TTC549 (cell line): ENCODE measurements around the gene CASP8.
"Not testable (repeated sequence)": the region's sequence is repeated elsewhere in the genome, so short reads cannot be mapped to it uniquely, and the experiment has no call there.

Experiments
- FAIRE-seq: peaks from 2 replicates; lab custom pipeline; 2012; peaks lifted over from hg19 to GRCh38; lab: Jason Lieb, UNC

CASP8 gene

DNA sequence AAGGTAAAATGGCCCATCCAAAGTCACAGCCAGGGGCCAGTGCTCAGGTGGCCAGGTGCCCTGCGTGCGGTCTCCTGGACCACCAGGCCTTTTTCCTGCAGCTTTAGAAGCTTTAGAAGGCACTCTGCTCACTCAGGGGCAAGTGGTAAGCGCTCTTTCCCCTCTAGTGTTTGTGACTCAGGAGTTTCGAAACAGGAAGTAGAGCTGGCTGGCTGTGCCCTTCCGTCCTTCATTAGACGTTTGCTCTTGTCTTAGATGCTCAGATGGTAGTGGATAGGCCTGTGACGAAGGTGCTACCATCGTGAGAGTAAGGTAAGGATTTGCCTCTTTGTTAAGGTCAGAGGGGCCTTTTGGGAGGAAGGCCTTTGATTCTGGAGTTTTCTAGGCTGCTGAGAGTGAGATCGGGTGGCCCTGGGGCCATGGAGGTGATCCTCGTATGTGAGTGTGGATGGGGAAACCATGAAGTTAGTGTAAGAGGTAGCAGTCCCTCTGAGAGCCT is at the start of gene CASP8:
TSS of gene CASP8 (plus strand) at position 235 of the 499 bp plus-strand sequence. CDS start 5,951 bp downstream, outside the sequence.
- FAIRE-seq = no peak

GRCh38 chr2:201215963-201216362 is 44.4 kb upstream of the CASP8 start:
- no peak for FAIRE-seq

GRCh38 chr2:201216918-201217317 is 43.4 kb upstream of the CASP8 start:
- FAIRE-seq = no peak

GRCh38 chr2:201218780-201219179 is 41.6 kb upstream of the CASP8 start:
- no peak for FAIRE-seq

- no peak for FAIRE-seq
Observed at GRCh38 chr2:201219328-201220096, 40.8 kb upstream of the CASP8 start.

- no peak for FAIRE-seq
Observed at GRCh38 chr2:201220102-201220570, 40.2 kb upstream of the CASP8 start.

- no peak for FAIRE-seq
Observed at GRCh38 chr2:201223089-201224073, 37.0 kb upstream of the CASP8 start.

- no peak for FAIRE-seq
Observed at GRCh38 chr2:201228271-201228911, 31.9 kb upstream of the CASP8 start.

GRCh38 chr2:201228912-201229290 is 31.4 kb upstream of the CASP8 start:
- FAIRE-seq = no peak

DNA sequence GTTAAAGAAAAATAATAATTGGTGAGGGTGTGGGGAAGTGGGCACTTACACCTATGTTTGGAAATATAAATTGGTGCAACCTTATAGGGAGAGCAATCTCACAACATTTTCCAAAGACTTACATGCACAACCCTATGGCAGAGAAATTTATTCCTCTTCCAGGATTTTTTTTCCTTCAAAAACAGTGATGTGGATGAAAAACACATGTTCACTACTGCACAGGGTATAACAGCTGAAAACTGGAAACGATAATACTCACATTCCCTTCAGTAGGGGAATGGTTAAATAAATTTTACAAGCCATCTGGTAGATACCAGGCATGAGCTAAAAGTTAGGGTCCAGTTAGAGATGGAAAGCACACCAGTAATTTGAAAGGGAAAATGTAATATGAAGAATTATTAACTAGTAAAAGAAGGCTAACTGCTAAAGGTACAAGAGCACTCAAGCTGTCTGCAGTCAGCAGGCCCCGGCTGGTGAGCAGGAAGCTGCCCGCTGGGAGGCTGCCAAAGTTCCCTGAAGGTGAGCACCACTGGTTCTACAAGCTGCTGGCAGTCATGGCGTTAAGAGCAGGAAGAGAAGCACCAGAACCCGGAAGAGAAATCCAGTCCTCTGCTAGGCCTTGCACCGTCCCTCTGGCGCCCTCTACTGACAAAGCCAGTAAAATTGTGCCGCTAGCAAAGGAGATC is 28.4 kb upstream of the CASP8 start:
- peak; percentile 47 for FAIRE-seq

GRCh38 chr2:201232467-201232815 is 27.9 kb upstream of the CASP8 start:
- no peak for FAIRE-seq

DNA sequence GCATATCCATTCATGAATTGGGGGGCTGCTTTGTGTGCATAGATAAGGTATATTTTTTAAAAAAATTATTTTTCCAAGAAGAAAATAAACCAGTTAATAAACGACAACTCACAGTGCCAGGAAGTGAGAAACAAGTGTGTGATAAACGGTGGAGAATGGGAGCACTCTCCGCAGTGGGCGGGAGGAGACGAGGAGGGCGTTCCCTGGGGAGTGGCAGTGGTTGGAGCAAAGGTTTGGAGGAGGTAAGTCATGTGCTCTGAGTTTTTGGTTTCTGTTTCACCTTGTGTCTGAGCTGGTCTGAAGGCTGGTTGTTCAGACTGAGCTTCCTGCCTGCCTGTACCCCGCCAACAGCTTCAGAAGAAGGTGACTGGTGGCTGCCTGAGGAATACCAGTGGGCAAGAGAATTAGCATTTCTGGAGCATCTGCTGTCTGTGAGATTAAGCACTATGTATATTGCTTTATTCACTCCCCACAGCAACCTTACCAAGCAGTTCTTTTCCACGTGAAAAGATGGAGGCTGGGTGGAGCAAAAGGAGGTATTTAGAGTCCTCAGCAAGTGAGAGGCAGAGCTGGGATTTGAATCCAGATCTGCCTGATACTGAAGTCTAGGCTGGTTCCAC is 27.0 kb upstream of the CASP8 start:
- no peak for FAIRE-seq

GRCh38 chr2:201233812-201234662 is 26.3 kb upstream of the CASP8 start:
- no peak for FAIRE-seq

DNA sequence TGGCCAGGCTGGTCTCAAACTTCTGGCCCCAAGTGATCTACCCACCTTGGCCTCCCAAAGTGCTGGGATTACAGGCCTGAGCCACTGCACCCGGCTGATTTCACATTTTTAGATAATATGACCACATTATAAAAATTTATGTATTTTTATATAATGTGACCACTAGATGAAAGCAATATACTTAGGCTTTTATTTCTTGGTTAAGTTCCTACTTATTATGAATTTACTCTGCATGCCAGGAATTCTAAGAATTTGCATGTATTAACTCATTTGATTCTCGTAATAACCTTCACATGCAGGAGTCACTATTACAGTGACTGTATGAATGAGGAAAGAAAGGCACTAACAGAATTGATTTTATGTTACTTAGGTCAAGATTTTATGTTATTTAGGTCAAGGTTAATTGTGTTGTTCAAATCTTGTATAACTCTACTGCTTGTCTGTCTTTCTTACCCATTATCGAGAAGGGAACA is 25.6 kb upstream of the CASP8 start:
- FAIRE-seq = no peak

DNA sequence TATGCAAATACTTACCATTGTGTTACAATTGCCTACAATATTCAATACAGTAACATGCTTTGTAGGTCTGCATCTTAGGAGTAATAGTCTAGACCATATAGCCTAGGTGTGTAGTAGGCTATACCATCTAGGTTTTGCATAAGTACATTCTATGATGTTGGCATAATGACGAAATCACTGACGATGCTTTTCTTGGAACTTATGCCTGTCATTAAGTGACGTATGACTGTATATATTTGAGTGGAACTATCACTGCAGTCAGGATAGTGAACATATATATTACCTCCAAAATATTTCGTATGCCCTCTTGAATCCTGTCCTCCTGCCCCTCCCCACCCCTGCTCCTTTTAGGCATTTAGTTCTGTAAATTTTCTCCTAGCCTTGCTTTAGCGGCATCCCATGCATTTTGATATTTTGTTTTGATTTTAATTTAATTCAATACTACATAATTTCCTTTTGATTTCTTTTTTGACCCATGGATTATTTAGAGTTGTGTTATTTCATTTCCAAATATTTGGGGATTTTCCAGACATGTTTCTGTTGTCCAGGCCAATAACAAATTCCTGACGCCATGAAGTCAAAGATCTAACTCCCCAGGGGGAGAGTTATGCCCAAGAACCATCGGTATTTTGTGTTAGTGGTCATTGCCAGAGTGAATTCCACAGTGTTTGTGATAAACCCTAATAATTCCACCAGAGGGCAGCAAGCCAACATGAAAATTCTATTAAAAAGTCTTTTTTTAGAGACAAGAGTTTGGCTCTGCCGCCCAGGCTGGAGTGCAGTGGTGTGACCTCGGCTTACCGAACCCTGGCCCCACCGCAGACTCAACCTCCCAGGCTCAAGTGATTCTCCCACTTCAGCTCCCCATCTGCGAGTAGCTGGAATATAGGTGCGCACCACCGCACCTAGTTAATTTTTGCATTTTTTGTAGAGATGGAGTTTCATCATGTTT is 24.2 kb upstream of the CASP8 start:
- FAIRE-seq = peak; percentile 88

GRCh38 chr2:201237486-201238123 is 22.7 kb upstream of the CASP8 start:
- no peak for FAIRE-seq

- not testable (repeated sequence) for FAIRE-seq
Observed at GRCh38 chr2:201239167-201239935, 21.0 kb upstream of the CASP8 start.
